ENCODE results near the gene RALGAPA2.

The RALGAPA2 gene

GRCh38 chr20:20472684-20473274 is 239.7 kb downstream of the RALGAPA2 start:
- Histone ChIP-seq H3K9ac (ENCODE audit: low read length) (no peak overlapping the region), H3K4me3 (ENCODE audit: low read depth, low read length) (no peak overlapping the region), H3K9me3 (ENCODE audit: control insufficient read depth, insufficient read depth, low read depth, low read length) (no peaks in the 10 kb centered on the region), H3K27ac (ENCODE audit: low read depth, low read length) (no peak overlapping the region), H3K27me3 (ENCODE audit: control insufficient read depth, insufficient read depth, low read length) (no peaks in the 10 kb centered on the region), H3K36me3 (ENCODE audit: control insufficient read depth, insufficient read depth, low read length) (no peaks in the 10 kb centered on the region), H3K4me1 (ENCODE audit: control insufficient read depth, insufficient read depth, low read length) (peaks cover 8% of the 10 kb centered on the region)

GRCh38 chr20:20466341-20466879 is 246.0 kb downstream of the RALGAPA2 start:
- Histone ChIP-seq H3K4me3 (ENCODE audit: low read depth, low read length) (no peak overlapping the region), H3K4me1 (ENCODE audit: control insufficient read depth, insufficient read depth, low read length) (peaks cover 40% of the 10 kb centered on the region), H3K27ac (ENCODE audit: low read depth, low read length) (no peak overlapping the region), H3K27me3 (ENCODE audit: control insufficient read depth, insufficient read depth, low read length) (no peaks in the 10 kb centered on the region), H3K36me3 (ENCODE audit: control insufficient read depth, insufficient read depth, low read length) (no peaks in the 10 kb centered on the region), H3K9ac (ENCODE audit: low read length) (no peak overlapping the region), H3K9me3 (ENCODE audit: control insufficient read depth, insufficient read depth, low read depth, low read length) (no peaks in the 10 kb centered on the region)

GRCh38 chr20:20465252-20465651 is 247.2 kb downstream of the RALGAPA2 start:
- no peaks in the 10 kb centered on the region for H3K27me3 ChIP-seq (ENCODE audit: control insufficient read depth, insufficient read depth, low read length)
- H3K9ac ChIP-seq (ENCODE audit: low read length): no peak overlapping the region
- no peak overlapping the region for H3K27ac ChIP-seq (ENCODE audit: low read depth, low read length)
- H3K36me3 ChIP-seq (ENCODE audit: control insufficient read depth, insufficient read depth, low read length): no peaks in the 10 kb centered on the region
- H3K4me1 ChIP-seq (ENCODE audit: control insufficient read depth, insufficient read depth, low read length): peaks cover 43% of the 10 kb centered on the region
- H3K9me3 ChIP-seq (ENCODE audit: control insufficient read depth, insufficient read depth, low read depth, low read length): no peaks in the 10 kb centered on the region
- no peak overlapping the region for H3K4me3 ChIP-seq (ENCODE audit: low read depth, low read length)

GRCh38 chr20:20463933-20464374 is 248.5 kb downstream of the RALGAPA2 start:
- H3K9ac ChIP-seq (ENCODE audit: low read length): no peak overlapping the region
- peaks cover 43% of the 10 kb centered on the region for H3K4me1 ChIP-seq (ENCODE audit: control insufficient read depth, insufficient read depth, low read length)
- no peak overlapping the region for H3K4me3 ChIP-seq (ENCODE audit: low read depth, low read length)
- H3K27me3 ChIP-seq (ENCODE audit: control insufficient read depth, insufficient read depth, low read length): no peaks in the 10 kb centered on the region
- H3K36me3 ChIP-seq (ENCODE audit: control insufficient read depth, insufficient read depth, low read length): no peaks in the 10 kb centered on the region
- H3K9me3 ChIP-seq (ENCODE audit: control insufficient read depth, insufficient read depth, low read depth, low read length): no peaks in the 10 kb centered on the region
- H3K27ac ChIP-seq (ENCODE audit: low read depth, low read length): peak overlapping the region; percentile 19; the same call in 1 of the 2 replicates

GRCh38 chr20:20462185-20462584 is 250.3 kb downstream of the RALGAPA2 start:
- Histone ChIP-seq H3K27me3 (ENCODE audit: control insufficient read depth, insufficient read depth, low read length) (no peaks in the 10 kb centered on the region), H3K4me1 (ENCODE audit: control insufficient read depth, insufficient read depth, low read length) (peaks cover 43% of the 10 kb centered on the region), H3K36me3 (ENCODE audit: control insufficient read depth, insufficient read depth, low read length) (no peaks in the 10 kb centered on the region), H3K9me3 (ENCODE audit: control insufficient read depth, insufficient read depth, low read depth, low read length) (no peaks in the 10 kb centered on the region), H3K4me3 (ENCODE audit: low read depth, low read length) (no peak overlapping the region), H3K9ac (ENCODE audit: low read length) (no peak overlapping the region), H3K27ac (ENCODE audit: low read depth, low read length) (no peak overlapping the region)

- no peak overlapping the region for H3K4me3 ChIP-seq (ENCODE audit: low read depth, low read length)
- peaks cover 43% of the 10 kb centered on the region for H3K4me1 ChIP-seq (ENCODE audit: control insufficient read depth, insufficient read depth, low read length)
- no peaks in the 10 kb centered on the region for H3K9me3 ChIP-seq (ENCODE audit: control insufficient read depth, insufficient read depth, low read depth, low read length)
- no peaks in the 10 kb centered on the region for H3K27me3 ChIP-seq (ENCODE audit: control insufficient read depth, insufficient read depth, low read length)
- no peak overlapping the region for H3K27ac ChIP-seq (ENCODE audit: low read depth, low read length)
- H3K36me3 ChIP-seq (ENCODE audit: control insufficient read depth, insufficient read depth, low read length): no peaks in the 10 kb centered on the region
- H3K9ac ChIP-seq (ENCODE audit: low read length): no peak overlapping the region
Observed at GRCh38 chr20:20461551-20461950, 250.9 kb downstream of the RALGAPA2 start.

DNA sequence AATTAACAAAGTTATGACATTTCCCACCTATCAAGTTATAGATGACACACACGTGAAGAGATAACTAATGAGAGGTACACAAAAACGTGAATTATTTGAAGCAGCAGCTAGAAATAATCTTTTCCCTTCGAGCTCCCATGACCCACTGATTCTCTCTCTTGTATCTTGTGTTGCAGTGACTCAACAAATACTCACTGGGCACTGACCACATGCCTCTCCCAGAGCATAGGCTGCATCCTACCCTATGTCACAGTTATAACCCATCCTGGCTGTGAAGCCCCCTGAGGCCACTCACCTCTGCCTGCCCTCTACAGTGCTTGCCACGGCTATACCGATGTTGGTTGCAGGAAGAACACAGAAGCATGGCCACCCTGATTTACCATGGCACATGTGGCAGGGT is 252.7 kb downstream of the RALGAPA2 start:
- Histone ChIP-seq H3K4me1 (ENCODE audit: control insufficient read depth, insufficient read depth, low read length) (peaks cover 33% of the 10 kb centered on the region), H3K9me3 (ENCODE audit: control insufficient read depth, insufficient read depth, low read depth, low read length) (no peaks in the 10 kb centered on the region), H3K36me3 (ENCODE audit: control insufficient read depth, insufficient read depth, low read length) (no peaks in the 10 kb centered on the region), H3K4me3 (ENCODE audit: low read depth, low read length) (no peak overlapping the region), H3K9ac (ENCODE audit: low read length) (no peak overlapping the region), H3K27me3 (ENCODE audit: control insufficient read depth, insufficient read depth, low read length) (no peaks in the 10 kb centered on the region), H3K27ac (ENCODE audit: low read depth, low read length) (no peak overlapping the region)

DNA sequence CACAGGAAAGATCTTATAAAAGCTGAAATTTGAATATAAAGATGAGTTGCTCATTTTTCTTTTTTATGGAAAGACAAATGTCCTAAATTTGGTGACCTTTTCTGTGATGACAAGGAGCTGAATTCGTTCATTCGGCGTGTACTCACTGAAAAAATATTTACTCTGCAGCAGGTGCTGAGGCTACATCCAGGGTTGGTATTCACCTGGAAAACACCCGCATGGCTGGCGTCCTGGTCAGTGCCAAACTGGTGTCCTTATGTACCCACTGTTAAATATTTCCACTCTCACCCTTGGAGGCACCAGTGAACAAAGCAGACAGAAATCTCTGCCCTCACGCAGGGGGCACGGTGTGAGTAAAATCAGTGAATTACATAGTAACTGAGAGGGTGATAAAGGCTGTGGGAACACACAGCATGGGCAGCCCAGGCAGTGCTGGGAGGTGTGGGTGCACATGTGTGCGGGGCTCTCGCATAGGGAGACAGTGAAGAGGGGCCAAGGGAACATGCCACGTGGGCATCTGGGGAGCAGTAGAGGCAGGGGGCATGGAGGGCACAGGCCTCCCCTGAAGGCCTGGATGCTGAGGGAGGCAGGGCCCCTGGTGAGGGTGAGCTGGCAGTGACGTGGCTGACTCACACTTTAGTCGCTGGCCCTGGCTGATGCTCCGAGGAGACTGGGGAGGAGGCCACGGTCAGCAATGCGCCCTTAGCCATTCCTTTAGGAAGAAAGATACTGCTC is 254.9 kb downstream of the RALGAPA2 start:
- Histone ChIP-seq H3K9ac (ENCODE audit: low read length) (no peak overlapping the region), H3K9me3 (ENCODE audit: control insufficient read depth, insufficient read depth, low read depth, low read length) (no peaks in the 10 kb centered on the region), H3K4me1 (ENCODE audit: control insufficient read depth, insufficient read depth, low read length) (peaks cover 25% of the 10 kb centered on the region), H3K4me3 (ENCODE audit: low read depth, low read length) (no peak overlapping the region), H3K27ac (ENCODE audit: low read depth, low read length) (no peak overlapping the region), H3K36me3 (ENCODE audit: control insufficient read depth, insufficient read depth, low read length) (no peaks in the 10 kb centered on the region), H3K27me3 (ENCODE audit: control insufficient read depth, insufficient read depth, low read length) (no peaks in the 10 kb centered on the region)

DNA sequence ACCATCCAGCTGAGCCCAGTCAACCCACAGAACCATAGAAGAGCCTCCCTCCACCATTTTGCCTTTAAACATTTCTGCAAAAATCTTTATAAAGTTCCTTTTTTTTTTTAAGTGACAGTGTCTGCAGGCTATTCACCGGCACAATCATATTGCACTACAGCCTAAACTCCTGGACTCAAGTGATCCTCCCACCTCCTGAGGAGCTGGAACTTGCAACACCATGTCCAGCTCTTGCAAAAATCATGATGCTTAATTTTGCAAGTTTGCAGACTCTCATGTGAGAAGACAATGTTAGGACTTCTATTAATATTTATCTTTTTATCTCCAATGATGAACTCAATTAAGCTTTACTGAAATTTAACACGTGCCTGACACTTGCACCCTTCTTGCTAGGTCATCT is 255.7 kb downstream of the RALGAPA2 start:
- Histone ChIP-seq H3K9me3 (ENCODE audit: control insufficient read depth, insufficient read depth, low read depth, low read length) (no peaks in the 10 kb centered on the region), H3K9ac (ENCODE audit: low read length) (no peak overlapping the region), H3K4me3 (ENCODE audit: low read depth, low read length) (no peak overlapping the region), H3K36me3 (ENCODE audit: control insufficient read depth, insufficient read depth, low read length) (no peaks in the 10 kb centered on the region), H3K27me3 (ENCODE audit: control insufficient read depth, insufficient read depth, low read length) (no peaks in the 10 kb centered on the region), H3K27ac (ENCODE audit: low read depth, low read length) (no peak overlapping the region), H3K4me1 (ENCODE audit: control insufficient read depth, insufficient read depth, low read length) (peaks cover 24% of the 10 kb centered on the region)

GRCh38 chr20:20455926-20456325 is 256.5 kb downstream of the RALGAPA2 start:
- Histone ChIP-seq H3K36me3 (ENCODE audit: control insufficient read depth, insufficient read depth, low read length) (no peaks in the 10 kb centered on the region), H3K27ac (ENCODE audit: low read depth, low read length) (no peak overlapping the region)

DNA sequence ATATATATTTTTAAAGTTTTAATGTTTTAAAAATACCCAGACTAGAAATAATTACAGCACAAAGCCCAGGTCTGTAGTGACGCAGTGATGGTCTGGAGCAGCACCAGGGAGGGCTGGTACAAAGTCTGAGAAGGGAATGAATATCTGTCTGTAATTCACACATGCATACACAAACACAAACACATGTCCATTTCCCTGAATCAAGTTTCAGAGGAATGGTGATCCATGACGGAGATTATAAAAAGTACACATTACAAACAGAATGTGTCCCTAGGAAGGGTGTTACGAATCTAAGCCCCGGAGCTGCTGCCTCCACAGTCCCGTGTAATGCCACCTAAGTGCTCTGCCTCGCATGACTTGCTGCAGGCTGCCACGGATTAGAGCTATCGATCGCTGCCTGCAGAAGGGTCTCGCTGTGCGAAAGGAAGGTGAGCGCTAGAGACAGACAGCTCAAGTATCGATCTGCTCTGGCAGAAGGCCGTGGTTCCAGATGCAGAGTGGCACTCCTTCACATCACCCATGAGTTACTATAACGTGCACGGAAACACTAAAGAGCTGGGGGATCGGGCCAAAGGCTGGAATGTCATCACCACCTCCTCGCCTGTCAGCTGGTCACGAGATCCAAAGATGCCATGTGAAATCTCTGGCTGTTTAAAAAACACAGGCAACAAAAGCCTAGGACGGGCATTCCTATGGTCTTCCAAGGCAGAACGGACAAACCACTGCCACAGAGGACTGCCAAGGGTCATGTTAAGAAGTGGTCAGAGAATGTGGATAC is 257.4 kb downstream of the RALGAPA2 start:
- H3K27me3 ChIP-seq (ENCODE audit: control insufficient read depth, insufficient read depth, low read length): no peaks in the 10 kb centered on the region
- peaks cover 19% of the 10 kb centered on the region for H3K4me1 ChIP-seq (ENCODE audit: control insufficient read depth, insufficient read depth, low read length)
- no peak overlapping the region for H3K9ac ChIP-seq (ENCODE audit: low read length)
- H3K9me3 ChIP-seq (ENCODE audit: control insufficient read depth, insufficient read depth, low read depth, low read length): no peaks in the 10 kb centered on the region
- no peak overlapping the region for H3K27ac ChIP-seq (ENCODE audit: low read depth, low read length)
- no peak overlapping the region for H3K4me3 ChIP-seq (ENCODE audit: low read depth, low read length)
- H3K36me3 ChIP-seq (ENCODE audit: control insufficient read depth, insufficient read depth, low read length): no peaks in the 10 kb centered on the region

More at GRCh38 chr20:20455926-20456325, 256.5 kb downstream of the RALGAPA2 start:
- Histone ChIP-seq H3K27me3 (ENCODE audit: control insufficient read depth, insufficient read depth, low read length) (no peaks in the 10 kb centered on the region), H3K9me3 (ENCODE audit: control insufficient read depth, insufficient read depth, low read depth, low read length) (no peaks in the 10 kb centered on the region), H3K4me3 (ENCODE audit: low read depth, low read length) (no peak overlapping the region), H3K9ac (ENCODE audit: low read length) (no peak overlapping the region), H3K4me1 (ENCODE audit: control insufficient read depth, insufficient read depth, low read length) (peaks cover 19% of the 10 kb centered on the region)
